SK-N-SH (cell line): ENCODE measurements around the gene LOC128125822.

Source experiments
- CTCF ChIP-seq: fragments of 200-600 bp; sonication (generic); IDR thresholded peaks from 2 replicates; pipeline ENCODE4 v1.6.1; 2017; ENCODE audit warnings: antibody characterized with exemption, mild to moderate bottlenecking, moderate library complexity
- MAX ChIP-seq: IDR thresholded peaks from 2 replicates; pipeline ENCODE4 v1.4.0; 2012; ENCODE audit warnings: low read depth
- NRF1 ChIP-seq: IDR thresholded peaks from 2 replicates; pipeline ENCODE4 v1.6.1; 2012; ENCODE audit warnings: low read depth, mild to moderate bottlenecking, low read length
- TAF1 ChIP-seq: IDR thresholded peaks from 2 replicates; pipeline ENCODE4 v1.6.1; 2012; ENCODE audit warnings: low read depth, mild to moderate bottlenecking, low read length, moderate library complexity, borderline replicate concordance
- USF2 ChIP-seq: fragments of 150-350 bp; IDR thresholded peaks from 2 replicates; pipeline ENCODE4 v1.6.1; 2017; ENCODE audit warnings: antibody characterized with exemption, low read length, low read depth, borderline replicate concordance

GRCh38 chr6:63609231-63609630 is 37.0 kb downstream of the LOC128125822 start:
- no peak for TF ChIP-seq TAF1
- TF ChIP-seq MAX = no peak
- TF ChIP-seq USF2 = no peak
- TF ChIP-seq CTCF = no peak
- TF ChIP-seq NRF1 = no peak
